ENCODE data around the gene NEURL2. TPM values are rescaled to one million over a fixed set of nuclear protein-coding genes. Genes with fewer than 3 reads are reported as not detected.
A peak's percentile ranks its signal among the peaks of the same experiment; 100 is the strongest.

NEURL2 gene
- total and polyA plus RNA-seq, 2 experiments from 2014 or later, result 4.6 to 10.9 TPM

GRCh38 chr20:45937765-45938164, 46.8 kb upstream of the NEURL2 start:
- peaks cover 38% of the 10 kb centered on the region for H3K36me3 Mint-ChIP-seq (ENCODE audit: low read depth)
- Histone ChIP-seq H3K27me3 (ENCODE audit: insufficient read depth) (no peaks in the 10 kb centered on the region), H3K36me3 (ENCODE audit: insufficient read depth) (peaks cover 15% of the 10 kb centered on the region; the same call in 1 of the 2 replicates), H3K27ac (ENCODE audit: low read depth) (peak overlapping the region; percentile 88), H3K4me1 (ENCODE audit: insufficient read depth) (peaks cover 33% of the 10 kb centered on the region), H4K20me1 (replicated peaks; ENCODE audit: insufficient read depth) (no peaks in the 10 kb centered on the region; the same call in 1 of the 2 replicates), H3K4me2 (peak overlapping the region; percentile 71; the same call in 1 of the 2 replicates), H3F3A (replicated peaks; ENCODE audit: low read depth) (peaks cover 26% of the 10 kb centered on the region), H3K9me2 (ENCODE audit: insufficient read depth) (no peaks in the 10 kb centered on the region), H3K79me2 (replicated peaks; ENCODE audit: insufficient read depth) (peaks cover 23% of the 10 kb centered on the region), H3K4me3 (0 out of 2 replicates have a peak overlapping the region, but pooled peaks have one; percentile 4), H2AFZ (no peak overlapping the region)
- peaks cover 10% of the 10 kb centered on the region for H3K27me3 Mint-ChIP-seq (ENCODE audit: insufficient read depth, low read depth, poor library complexity)
- peak overlapping the region; percentile 87 for H3K27ac Mint-ChIP-seq
- TF ChIP-seq ZNF331 (CRISPR knock-in tag; IDR thresholded peaks at IDR 0.05; ENCODE audit: low read depth) (no peak), NANOG (IDR thresholded peaks at IDR 0.05; ENCODE audit: borderline replicate concordance) (no peak), ZNF114 (CRISPR knock-in tag; IDR thresholded peaks at IDR 0.05) (no peak)
- H3K9me3 Mint-ChIP-seq, result peaks cover 3% of the 10 kb centered on the region; the same call in 1 of the 3 replicates
- DNase-seq (ENCODE audit: low spot score) (no peak), ATAC-seq (no peak)
- peak overlapping the region; percentile 43 for H3K4me3 Mint-ChIP-seq
- H3K4me1 Mint-ChIP-seq, result peaks cover 33% of the 10 kb centered on the region

GRCh38 chr20:45935416-45936046, 44.5 kb upstream of the NEURL2 start:
- H3K27ac ChIP-seq (ENCODE audit: low read depth), result peak overlapping the region; percentile 68
- peak overlapping the region; percentile 89 for H3K4me3 Mint-ChIP-seq

GRCh38 chr20:45934586-45935415, 43.8 kb upstream of the NEURL2 start, which contains the start of gene PCIF1:
TSS of gene PCIF1 (plus strand) at chr20:45934683. CDS start at chr20:45939000, 4,317 bp downstream.
- no peak within 1 kb of the TSS for H2AFZ ChIP-seq
- H3K9me2 ChIP-seq (ENCODE audit: insufficient read depth), result no peaks in the 10 kb centered on the region
- peaks cover 24% of the 10 kb centered on the region for H3K27me3 Mint-ChIP-seq (ENCODE audit: insufficient read depth, low read depth, poor library complexity)
- peak within 1 kb of the TSS; percentile 98 for H3K4me3 Mint-ChIP-seq
- H3K9me3 Mint-ChIP-seq, result peaks cover 3% of the 10 kb centered on the region; the same call in 1 of the 3 replicates
- peak within 1 kb of the TSS; percentile 99 for H3K27ac ChIP-seq (ENCODE audit: low read depth)
- H3K4me2 ChIP-seq, result peak within 1 kb of the TSS; percentile 99
- peaks cover 26% of the 10 kb centered on the region for H3F3A ChIP-seq (replicated peaks; ENCODE audit: low read depth)
- H3K36me3 Mint-ChIP-seq (ENCODE audit: low read depth), result peaks cover 36% of the 10 kb centered on the region
- peaks cover 29% of the 10 kb centered on the region for H3K79me2 ChIP-seq (replicated peaks; ENCODE audit: insufficient read depth)
- 0 out of 2 replicates have a peak, but pooled peaks cover 7% of the 10 kb centered on the region for H3K36me3 ChIP-seq (ENCODE audit: insufficient read depth)
- ATAC-seq, result peak; percentile 47
- TF ChIP-seq POLR2AphosphoS5 (IDR thresholded peaks at IDR 0.05; ENCODE audit: low read depth) (peak; percentile 91), EZH2 (IDR thresholded peaks at IDR 0.05; ENCODE audit: low read depth, unreplicated experiment) (no peak), STAT1 (IDR thresholded peaks at IDR 0.05; ENCODE audit: unreplicated experiment) (no peak), ETS1 (IDR thresholded peaks at IDR 0.05) (peak; percentile 87)
- H3K27me3 ChIP-seq (ENCODE audit: insufficient read depth), result no peaks in the 10 kb centered on the region
- peak; percentile 99 for DNase-seq (ENCODE audit: low spot score)
- peak within 1 kb of the TSS; percentile 61 for H3K4me3 ChIP-seq
- H3K4me1 ChIP-seq (ENCODE audit: insufficient read depth), result peaks cover 33% of the 10 kb centered on the region
- peak within 1 kb of the TSS; percentile 100 for H3K27ac Mint-ChIP-seq
- no peaks in the 10 kb centered on the region for H4K20me1 ChIP-seq (replicated peaks; ENCODE audit: insufficient read depth)
- H3K4me1 Mint-ChIP-seq, result peaks cover 39% of the 10 kb centered on the region

More at GRCh38 chr20:45935416-45936046, 44.5 kb upstream of the NEURL2 start:
- peaks cover 19% of the 10 kb centered on the region for H3K27me3 Mint-ChIP-seq (ENCODE audit: insufficient read depth, low read depth, poor library complexity)
- H3K36me3 Mint-ChIP-seq (ENCODE audit: low read depth), result peaks cover 42% of the 10 kb centered on the region
- H3K4me1 Mint-ChIP-seq, result peaks cover 39% of the 10 kb centered on the region
- no peak for ATAC-seq
- peaks cover 29% of the 10 kb centered on the region for H3K79me2 ChIP-seq (replicated peaks; ENCODE audit: insufficient read depth)
- H3K4me3 ChIP-seq, result peak overlapping the region; percentile 61
- peaks cover 3% of the 10 kb centered on the region; the same call in 1 of the 3 replicates for H3K9me3 Mint-ChIP-seq
- H2AFZ ChIP-seq, result no peak overlapping the region
- peak overlapping the region; percentile 95 for H3K27ac Mint-ChIP-seq
- H3K4me2 ChIP-seq, result peak overlapping the region; percentile 80
- H4K20me1 ChIP-seq (replicated peaks; ENCODE audit: insufficient read depth), result no peaks in the 10 kb centered on the region
- H3K27me3 ChIP-seq (ENCODE audit: insufficient read depth), result no peaks in the 10 kb centered on the region
- peaks cover 12% of the 10 kb centered on the region; the same call in 1 of the 2 replicates for H3K36me3 ChIP-seq (ENCODE audit: insufficient read depth)
- H3F3A ChIP-seq (replicated peaks; ENCODE audit: low read depth), result peaks cover 26% of the 10 kb centered on the region
- DNase-seq (ENCODE audit: low spot score), result no peak
- TF ChIP-seq EZH2phosphoT487 (IDR thresholded peaks at IDR 0.05; ENCODE audit: unreplicated experiment) (no peak), JUNB (IDR thresholded peaks at IDR 0.05; ENCODE audit: unreplicated experiment) (no peak), STAT1 (IDR thresholded peaks at IDR 0.05; ENCODE audit: unreplicated experiment) (no peak)
- H3K4me1 ChIP-seq (ENCODE audit: insufficient read depth), result peaks cover 33% of the 10 kb centered on the region
- H3K9me2 ChIP-seq (ENCODE audit: insufficient read depth), result no peaks in the 10 kb centered on the region

All from GM23338 (cell line).